ENCODE data around the gene CUL3. TPM values are rescaled to one million over a fixed set of nuclear protein-coding genes. Genes with fewer than 3 reads are reported as not detected.

Gene CUL3
- total and polyA plus RNA-seq, 2 of the 8 experiments (the other 6 are each of a cell fraction or from before 2014, with no cell fraction given): 28.5 to 113 TPM

DNA sequence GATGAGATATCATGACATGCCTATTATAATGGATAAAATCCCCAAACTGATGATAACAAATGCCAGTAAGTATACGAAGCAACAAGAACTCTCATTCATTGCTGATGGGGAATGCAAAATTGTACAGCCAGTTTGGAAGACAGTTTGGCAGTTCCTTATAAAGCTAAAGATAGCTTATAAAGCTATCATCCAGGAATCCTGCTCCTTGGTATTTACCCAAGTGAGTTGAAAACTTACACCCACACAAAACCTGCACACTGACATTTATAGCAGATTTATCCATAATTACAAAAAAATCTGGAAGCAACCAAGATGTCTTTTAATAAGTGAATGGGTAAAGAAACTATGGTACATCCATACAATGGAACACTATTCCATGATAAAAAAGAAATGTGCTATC, 123.8 kb downstream of the CUL3 start (continued):
- no peak for TF ChIP-seq GTF2F1 (IDR thresholded peaks at IDR 0.05; ENCODE audit: borderline replicate concordance, low read depth, low read length)

Measured in H1 (cell line).